GM08714 (cell line): Measurements from ENCODE around the gene UGT1A8.

Experiments
- H3K4me3 ChIP-seq: fragments of 200-500 bp; sonication (Bioruptor generic); 2 replicates; pipeline ENCODE4 v1.5.1; 2014; ENCODE audit warnings: mild to moderate bottlenecking, low read length, inconsistent platforms
- ZNF274 ChIP-seq: IDR thresholded peaks from 2 replicates; pipeline ENCODE4 v1.6.1; 2012; ENCODE audit warnings: mild to moderate bottlenecking, low read depth, low read length

UGT1A8 gene

GRCh38 chr2:233754872-233755611 is 137.6 kb downstream of the UGT1A8 start:
- no peak for TF ChIP-seq ZNF274
- H3K4me3 ChIP-seq = no peak overlapping the region

- TF ChIP-seq ZNF274 = no peak
These were observed 139.1 kb downstream of the UGT1A8 start for GRCh38 chr2:233756429-233757081.

GRCh38 chr2:233758141-233758540 is 140.7 kb downstream of the UGT1A8 start:
- no peak overlapping the region for H3K4me3 ChIP-seq
- no peak for TF ChIP-seq ZNF274

More at GRCh38 chr2:233756429-233757081, 139.1 kb downstream of the UGT1A8 start:
- H3K4me3 ChIP-seq = no peak overlapping the region

GRCh38 chr2:233758849-233759248 is 141.4 kb downstream of the UGT1A8 start:
- TF ChIP-seq ZNF274 = no peak
- no peak overlapping the region for H3K4me3 ChIP-seq

GRCh38 chr2:233760043-233760442 is 142.6 kb downstream of the UGT1A8 start, which contains the start of gene UGT1A1:
UGT1A1 (plus strand) TSS chr2:233760270; CDS start chr2:233760288, 18 bp downstream.
- no peak within 1 kb of the TSS for H3K4me3 ChIP-seq
- TF ChIP-seq ZNF274 = no peak

- TF ChIP-seq ZNF274 = no peak
- no peak overlapping the region for H3K4me3 ChIP-seq
These were observed 143.8 kb downstream of the UGT1A8 start for GRCh38 chr2:233761040-233761769.

GRCh38 chr2:233764264-233764663 is 146.8 kb downstream of the UGT1A8 start:
- no peak overlapping the region for H3K4me3 ChIP-seq
- TF ChIP-seq ZNF274 = no peak

GRCh38 chr2:233764761-233765160 is 147.3 kb downstream of the UGT1A8 start:
- no peak for TF ChIP-seq ZNF274
- H3K4me3 ChIP-seq = no peak overlapping the region

GRCh38 chr2:233766416-233766815 is 149.0 kb downstream of the UGT1A8 start:
- TF ChIP-seq ZNF274 = no peak
- no peak overlapping the region for H3K4me3 ChIP-seq

- H3K4me3 ChIP-seq = no peak overlapping the region
- TF ChIP-seq ZNF274 = no peak
These were observed 150.6 kb downstream of the UGT1A8 start for GRCh38 chr2:233768076-233768475.

- no peak for TF ChIP-seq ZNF274
- H3K4me3 ChIP-seq = no peak overlapping the region
These were observed 151.8 kb downstream of the UGT1A8 start for GRCh38 chr2:233769260-233769659.

- H3K4me3 ChIP-seq = no peak overlapping the region
- TF ChIP-seq ZNF274 = no peak
These were observed 154.7 kb downstream of the UGT1A8 start for GRCh38 chr2:233772153-233772552.

GRCh38 chr2:233772583-233772982 is 155.2 kb downstream of the UGT1A8 start:
- TF ChIP-seq ZNF274 = no peak

GRCh38 chr2:233773854-233774253 is 156.4 kb downstream of the UGT1A8 start:
- no peak overlapping the region for H3K4me3 ChIP-seq
- no peak for TF ChIP-seq ZNF274

More at GRCh38 chr2:233772583-233772982, 155.2 kb downstream of the UGT1A8 start:
- H3K4me3 ChIP-seq = no peak overlapping the region

- no peak overlapping the region for H3K4me3 ChIP-seq
- TF ChIP-seq ZNF274 = no peak
These were observed 158.0 kb downstream of the UGT1A8 start for GRCh38 chr2:233775414-233775813.

GRCh38 chr2:233778030-233778429 is 160.6 kb downstream of the UGT1A8 start, which contains the start of gene MROH2A:
MROH2A (plus strand) TSS chr2:233778330; CDS start chr2:233779359, 1,029 bp downstream.
- no peak for TF ChIP-seq ZNF274

More at GRCh38 chr2:233778030-233778429, 160.6 kb downstream of the UGT1A8 start, which contains the start of gene MROH2A:
- H3K4me3 ChIP-seq = no peak within 1 kb of the TSS
